Stimulated activated CD4-positive, alpha-beta T cell treated with anti-CD3 and anti-CD28 coated beads, Interleukin-4, amount 100 ng/mL, for 4 hours (primary cell): ENCODE results near the gene UBASH3A.
A peak's percentile ranks its signal among the peaks of the same experiment; 100 is the strongest.

Source experiments
- DNase-seq, 2 experiments: peaks; one replicate each; pipeline ENCODE4 v3.0.0-alpha.2; 2020

The UBASH3A gene

GRCh38 chr21:42374864-42375499 lies 28.7 kb upstream of the UBASH3A start:
- DNase-seq, result no peak

GRCh38 chr21:42375506-42375905 lies 28.2 kb upstream of the UBASH3A start:
- DNase-seq, result no peak

GRCh38 chr21:42375966-42376337 lies 27.8 kb upstream of the UBASH3A start:
- no peak for DNase-seq

- no peak for DNase-seq
Measured at GRCh38 chr21:42376338-42376982, 27.2 kb upstream of the UBASH3A start.

- DNase-seq, result no peak
Measured at GRCh38 chr21:42377211-42377950, 26.3 kb upstream of the UBASH3A start.

GRCh38 chr21:42377951-42378340 lies 25.8 kb upstream of the UBASH3A start:
- no peak for DNase-seq

- DNase-seq, result no peak
Measured at GRCh38 chr21:42378418-42378817, 25.3 kb upstream of the UBASH3A start.

GRCh38 chr21:42379426-42380215 lies 24.1 kb upstream of the UBASH3A start:
- no peak for DNase-seq

- peak in 1 of 2 experiments; percentile 34 for DNase-seq
Measured at GRCh38 chr21:42381347-42381984, 22.2 kb upstream of the UBASH3A start.

- DNase-seq, result no peak
Measured at GRCh38 chr21:42382915-42383314, 20.8 kb upstream of the UBASH3A start.

- DNase-seq, result no peak
Measured at GRCh38 chr21:42383331-42383730, 20.4 kb upstream of the UBASH3A start.

GRCh38 chr21:42384156-42384945 lies 19.4 kb upstream of the UBASH3A start:
- DNase-seq, result no peak

- no peak for DNase-seq
Measured at GRCh38 chr21:42384989-42385388, 18.7 kb upstream of the UBASH3A start.

GRCh38 chr21:42385619-42386018 lies 18.1 kb upstream of the UBASH3A start:
- no peak for DNase-seq

- no peak for DNase-seq
Measured at GRCh38 chr21:42386034-42386591, 17.6 kb upstream of the UBASH3A start.

- DNase-seq, result no peak
Measured at GRCh38 chr21:42387164-42387563, 16.5 kb upstream of the UBASH3A start.

- no peak for DNase-seq
Measured at GRCh38 chr21:42387843-42388340, 15.8 kb upstream of the UBASH3A start.

GRCh38 chr21:42388740-42389448 lies 14.8 kb upstream of the UBASH3A start:
- no peak for DNase-seq

GRCh38 chr21:42389449-42389835 lies 14.3 kb upstream of the UBASH3A start:
- DNase-seq, result no peak

- no peak for DNase-seq
Measured at GRCh38 chr21:42390193-42390592, 13.5 kb upstream of the UBASH3A start.

- no peak for DNase-seq
Measured at GRCh38 chr21:42390696-42391095, 13.0 kb upstream of the UBASH3A start.
